ENCODE measurements around the gene PPP3CA.

DNA sequence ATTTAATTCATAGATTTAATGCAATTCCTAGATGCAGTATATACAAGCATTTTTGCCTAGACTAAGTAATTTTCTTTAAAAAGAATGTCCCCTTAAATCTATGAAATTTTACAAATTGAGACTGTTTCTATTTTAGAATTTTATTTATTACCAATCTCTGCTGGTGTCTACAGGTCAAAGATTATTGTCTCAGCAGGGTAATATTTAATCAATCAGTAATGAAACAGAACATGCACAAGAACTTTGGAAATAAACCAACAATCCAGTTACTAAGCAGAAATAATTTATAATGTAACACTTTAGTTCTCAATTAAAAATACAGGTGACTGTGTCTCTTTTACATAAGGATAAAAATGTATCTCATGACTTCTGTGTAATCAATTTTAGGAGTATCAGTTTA lies 266.2 kb downstream of the PPP3CA start:
- TF ChIP-seq, protein P1, sequence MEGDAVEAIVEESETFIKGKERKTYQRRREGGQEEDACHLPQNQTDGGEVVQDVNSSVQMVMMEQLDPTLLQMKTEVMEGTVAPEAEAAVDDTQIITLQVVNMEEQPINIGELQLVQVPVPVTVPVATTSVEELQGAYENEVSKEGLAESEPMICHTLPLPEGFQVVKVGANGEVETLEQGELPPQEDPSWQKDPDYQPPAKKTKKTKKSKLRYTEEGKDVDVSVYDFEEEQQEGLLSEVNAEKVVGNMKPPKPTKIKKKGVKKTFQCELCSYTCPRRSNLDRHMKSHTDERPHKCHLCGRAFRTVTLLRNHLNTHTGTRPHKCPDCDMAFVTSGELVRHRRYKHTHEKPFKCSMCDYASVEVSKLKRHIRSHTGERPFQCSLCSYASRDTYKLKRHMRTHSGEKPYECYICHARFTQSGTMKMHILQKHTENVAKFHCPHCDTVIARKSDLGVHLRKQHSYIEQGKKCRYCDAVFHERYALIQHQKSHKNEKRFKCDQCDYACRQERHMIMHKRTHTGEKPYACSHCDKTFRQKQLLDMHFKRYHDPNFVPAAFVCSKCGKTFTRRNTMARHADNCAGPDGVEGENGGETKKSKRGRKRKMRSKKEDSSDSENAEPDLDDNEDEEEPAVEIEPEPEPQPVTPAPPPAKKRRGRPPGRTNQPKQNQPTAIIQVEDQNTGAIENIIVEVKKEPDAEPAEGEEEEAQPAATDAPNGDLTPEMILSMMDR (IDR thresholded peaks at IDR 0.05), result no peak
- no peak for TF ChIP-seq POLR2A (IDR thresholded peaks at IDR 0.05)
